Erythroblast (primary cell): ENCODE results near the gene RPL36.

Experiments
- GATA1 ChIP-seq: IDR thresholded peaks from 2 replicates; pipeline ENCODE4 v1.6.1; 2011; ENCODE audit warnings: low read depth, mild to moderate bottlenecking, control low read depth, low read length, moderate library complexity
- POLR2A ChIP-seq: IDR thresholded peaks from 2 replicates; pipeline ENCODE4 v1.6.1; 2011; ENCODE audit warnings: mild to moderate bottlenecking, low read length

- TF ChIP-seq POLR2A (no peak), GATA1 (no peak)
Measured at GRCh38 chr19:5698635-5699422, 8.7 kb downstream of the RPL36 start.
